Neural cell (in vitro differentiated cells): Measurements from ENCODE around the gene SEL1L2.

Source experiments
- CTCF ChIP-seq: fragments of 450-650 bp; IDR thresholded peaks from 2 replicates; pipeline ENCODE4 v1.5.1; 2014; ENCODE audit warnings: antibody characterized with exemption, mild to moderate bottlenecking, moderate library complexity; ENCODE audit not compliant: poor library complexity, severe bottlenecking
- EZH2 ChIP-seq: fragments of 200-600, 300-800 bp; shearing (Covaris generic), sonication (generic); IDR thresholded peaks from 2 replicates; pipeline ENCODE4 v1.6.1; 2014; ENCODE audit warnings: antibody characterized with exemption, low read length, borderline replicate concordance, mild to moderate bottlenecking; ENCODE audit not compliant: insufficient read depth, poor library complexity, severe bottlenecking
- RAD21 ChIP-seq: fragments of 450-650 bp; conservative IDR thresholded peaks from 2 replicates; pipeline ENCODE4 v1.6.1; 2014; ENCODE audit warnings: antibody characterized with exemption, mild to moderate bottlenecking, moderate library complexity
- SMC3 ChIP-seq: fragments of 450-650 bp; conservative IDR thresholded peaks from 2 replicates; pipeline ENCODE4 v1.6.1; 2014; ENCODE audit warnings: antibody characterized with exemption, mild to moderate bottlenecking, moderate library complexity; ENCODE audit not compliant: poor library complexity
- TAF1 ChIP-seq: IDR thresholded peaks from 2 replicates; pipeline ENCODE4 v1.6.1; 2012; ENCODE audit warnings: low read depth

- TF ChIP-seq CTCF (no peak), SMC3 (no peak), RAD21 (no peak), TAF1 (no peak), EZH2 (no peak)
These were observed 115.1 kb downstream of the SEL1L2 start for GRCh38 chr20:13875265-13875811.
